Measurements from ENCODE around the gene C2CD5. TPM values are rescaled to one million over a fixed set of nuclear protein-coding genes. Genes with fewer than 3 reads are reported as not detected.

C2CD5 gene
- total RNA-seq, 4 donors from 2014 or later = 60.0 to 99.5 (median 72.6) TPM

DNA sequence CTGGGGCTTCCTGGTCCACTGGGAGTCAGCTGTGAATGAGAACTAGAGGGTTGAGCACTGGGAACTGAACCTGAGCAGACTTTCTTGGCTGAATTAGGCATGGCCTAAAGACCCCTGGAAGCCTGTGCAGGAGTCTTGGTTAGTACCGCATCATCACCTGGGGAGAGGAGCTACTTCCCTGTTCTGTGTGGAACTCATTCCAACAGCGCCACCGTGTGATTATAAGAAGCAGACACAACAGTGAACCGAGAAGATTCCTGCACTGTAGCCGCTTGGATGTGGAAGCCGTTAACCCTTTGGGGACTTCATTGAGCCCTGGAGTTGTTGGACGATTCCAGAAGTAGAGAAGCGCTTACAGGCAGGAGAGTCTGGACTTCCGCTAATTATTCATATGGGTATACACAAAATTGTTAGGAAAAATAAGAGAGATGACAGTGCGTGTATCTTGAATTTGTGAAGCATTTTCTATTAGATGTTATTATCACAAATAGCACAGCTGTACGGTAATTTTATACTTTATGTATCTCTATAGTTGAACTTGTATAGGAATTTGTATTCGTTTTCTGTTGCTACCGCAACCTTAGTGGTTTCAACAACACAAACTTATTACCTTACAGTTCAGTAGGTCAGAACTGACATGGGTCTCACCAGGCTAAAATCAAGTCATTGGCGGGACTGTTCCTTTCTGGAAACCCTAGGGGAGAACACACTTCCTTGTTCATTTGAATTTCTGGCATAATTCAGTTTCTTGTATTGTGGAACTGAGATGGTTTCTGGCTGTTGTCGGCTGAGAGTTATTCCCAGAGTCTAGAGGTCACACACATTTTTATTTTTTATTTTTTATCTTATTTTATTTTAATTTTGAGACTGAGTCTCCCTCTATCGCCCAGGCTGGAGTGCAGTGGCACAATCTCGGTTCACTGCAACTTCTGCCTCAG is 100.7 kb downstream of the C2CD5 start:
- H3K27me3 ChIP-seq = no peaks in the 10 kb centered on the region
- no peak overlapping the region for H3K27ac ChIP-seq
- no peak overlapping the region for H3K4me3 ChIP-seq
- H3K36me3 ChIP-seq = no peaks in the 10 kb centered on the region
- DNase-seq = peak; percentile 43 to 56
- H3K9me3 ChIP-seq = no peaks in the 10 kb centered on the region
- intact Hi-C loops (cut with DNase I; ENCODE audit: low total_unique reads) = no loop called here
- no peaks in the 10 kb centered on the region for H3K4me1 ChIP-seq
- no peak for TF ChIP-seq POLR2A (IDR thresholded peaks at IDR 0.05)
- peak; percentile 57 to 69 (median 64) for TF ChIP-seq CTCF (IDR thresholded peaks at IDR 0.05)

GRCh38 chr12:22437031-22437806 is 107.1 kb downstream of the C2CD5 start:
- H3K9me3 ChIP-seq = no peaks in the 10 kb centered on the region
- H3K27ac ChIP-seq = no peak overlapping the region
- H3K27me3 ChIP-seq = no peaks in the 10 kb centered on the region
- H3K4me3 ChIP-seq = no peak overlapping the region
- DNase-seq = no peak
- no peaks in the 10 kb centered on the region for H3K36me3 ChIP-seq
- H3K4me1 ChIP-seq = no peaks in the 10 kb centered on the region
- intact Hi-C loops (cut with DNase I; ENCODE audit: low total_unique reads) = no loop called here
- TF ChIP-seq CTCF (IDR thresholded peaks at IDR 0.05) = no peak
- no peak for TF ChIP-seq POLR2A (IDR thresholded peaks at IDR 0.05)

DNA sequence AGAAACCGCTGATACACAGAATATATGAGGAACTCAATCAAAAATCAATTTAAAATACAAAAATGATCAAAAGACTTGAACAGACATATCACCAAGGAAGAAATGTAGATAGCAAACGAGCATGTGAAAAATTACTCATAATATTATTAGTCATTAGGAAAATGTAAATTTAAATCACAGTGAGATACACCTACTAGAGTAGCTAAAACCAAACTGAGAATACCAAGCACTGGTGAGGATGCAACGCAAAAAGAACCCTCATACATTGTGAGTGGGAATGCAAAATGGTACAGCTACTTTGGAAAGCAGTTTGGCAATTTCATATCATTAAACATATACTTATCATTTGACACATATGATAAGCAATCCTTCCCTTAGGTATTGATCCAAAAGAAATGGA is 108.8 kb downstream of the C2CD5 start:
- no peak overlapping the region for H3K4me3 ChIP-seq
- TF ChIP-seq POLR2A (IDR thresholded peaks at IDR 0.05) (no peak), CTCF (IDR thresholded peaks at IDR 0.05) (no peak)
- no peak overlapping the region for H3K27ac ChIP-seq
- H3K4me1 ChIP-seq = no peaks in the 10 kb centered on the region
- no peaks in the 10 kb centered on the region for H3K27me3 ChIP-seq
- intact Hi-C loops (cut with DNase I; ENCODE audit: low total_unique reads) = no loop called here
- H3K36me3 ChIP-seq = no peaks in the 10 kb centered on the region
- no peaks in the 10 kb centered on the region for H3K9me3 ChIP-seq
- DNase-seq = no peak

DNA sequence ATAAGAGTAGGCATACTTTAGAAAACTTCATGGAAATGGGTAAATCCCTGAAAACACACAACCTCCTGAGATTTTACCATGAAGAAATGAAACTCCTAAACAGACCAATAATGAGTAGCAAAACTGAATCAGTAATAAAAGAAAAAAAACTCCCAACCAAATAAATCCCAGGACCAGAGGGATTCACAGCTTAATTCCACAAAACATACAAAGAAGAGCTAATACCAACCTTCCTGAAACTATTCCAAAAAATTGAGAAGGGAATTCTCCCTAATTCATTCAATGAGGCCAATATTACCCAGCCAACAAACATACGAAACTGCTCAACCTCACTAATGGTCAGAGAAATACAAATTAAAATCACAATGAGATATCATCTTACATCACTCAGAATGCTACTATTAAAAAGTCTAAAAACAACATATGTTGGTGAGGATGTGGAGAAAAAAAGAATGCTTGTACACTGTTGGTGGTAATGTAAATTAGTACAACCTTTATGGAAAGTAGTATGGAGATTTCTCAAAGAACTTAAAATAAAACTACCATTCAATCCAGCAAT is 112.6 kb downstream of the C2CD5 start:
- H3K27ac ChIP-seq = no peak overlapping the region
- no peaks in the 10 kb centered on the region for H3K4me1 ChIP-seq
- H3K27me3 ChIP-seq = no peaks in the 10 kb centered on the region
- H3K9me3 ChIP-seq = no peaks in the 10 kb centered on the region
- intact Hi-C loops (cut with DNase I; ENCODE audit: low total_unique reads) = no loop called here
- no peak for TF ChIP-seq POLR2A (IDR thresholded peaks at IDR 0.05)
- no peak for TF ChIP-seq CTCF (IDR thresholded peaks at IDR 0.05)
- no peak for DNase-seq
- no peak overlapping the region for H3K4me3 ChIP-seq
- H3K36me3 ChIP-seq = no peaks in the 10 kb centered on the region
